Measurements from ENCODE around the gene CHST8. TPM values are rescaled to one million over a fixed set of nuclear protein-coding genes. Genes with fewer than 3 reads are reported as not detected.

CHST8 gene
- polyA plus RNA-seq, 1 donor, result 0.66 TPM

DNA sequence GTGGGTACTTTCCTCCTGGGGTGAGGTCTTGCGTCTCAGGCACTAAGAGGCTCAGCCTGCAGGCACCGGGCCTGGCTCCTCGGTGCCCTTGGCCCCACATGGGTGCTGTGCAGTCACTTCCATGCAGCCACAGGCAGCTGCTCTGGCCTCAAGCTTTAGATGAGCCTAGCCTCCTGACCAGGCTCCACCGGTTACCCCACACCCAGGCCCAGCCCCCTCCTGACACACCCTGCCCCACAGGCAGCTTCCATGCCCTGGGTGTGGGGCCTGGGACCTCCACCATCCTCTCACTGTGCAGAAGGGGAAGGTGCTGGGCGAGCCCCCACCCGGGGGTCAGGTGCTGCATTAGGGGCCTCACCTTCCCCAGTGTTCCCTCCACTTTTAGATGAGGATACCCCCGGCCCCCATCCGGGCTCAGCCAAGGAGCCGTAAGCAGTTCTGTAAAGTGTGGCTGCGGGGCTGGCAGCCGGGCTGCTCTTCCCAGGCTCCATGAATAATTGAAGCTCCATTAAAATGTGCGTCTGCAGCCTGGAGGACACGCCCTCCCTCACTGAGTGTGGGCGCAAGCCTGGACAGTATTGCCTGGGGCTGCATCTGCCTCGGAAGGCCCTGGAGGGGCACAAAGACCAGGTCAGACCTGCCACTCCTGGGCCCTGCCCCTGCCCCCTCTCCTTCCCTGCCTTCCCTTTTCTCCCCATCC is 102.4 kb downstream of the CHST8 start:
- Histone ChIP-seq H3K36me3 (ENCODE audit: control insufficient read depth, insufficient read depth, low read length) (no peaks in the 10 kb centered on the region), H3K27ac (ENCODE audit: low read length) (no peak overlapping the region), H3K4me3 (ENCODE audit: low read length) (no peak overlapping the region), H3K27me3 (ENCODE audit: control insufficient read depth, insufficient read depth, low read length) (no peaks in the 10 kb centered on the region), H3K4me1 (ENCODE audit: control insufficient read depth, insufficient read depth, low read length) (no peaks in the 10 kb centered on the region), H3K9me3 (ENCODE audit: control insufficient read depth, low read depth, low read length) (no peaks in the 10 kb centered on the region)
- no CpG with 5 or more reads among the region's 15 CpGs for WGBS (ENCODE audit: insufficient coverage, low lambda C conversion rate)
- no peak for DNase-seq

DNA sequence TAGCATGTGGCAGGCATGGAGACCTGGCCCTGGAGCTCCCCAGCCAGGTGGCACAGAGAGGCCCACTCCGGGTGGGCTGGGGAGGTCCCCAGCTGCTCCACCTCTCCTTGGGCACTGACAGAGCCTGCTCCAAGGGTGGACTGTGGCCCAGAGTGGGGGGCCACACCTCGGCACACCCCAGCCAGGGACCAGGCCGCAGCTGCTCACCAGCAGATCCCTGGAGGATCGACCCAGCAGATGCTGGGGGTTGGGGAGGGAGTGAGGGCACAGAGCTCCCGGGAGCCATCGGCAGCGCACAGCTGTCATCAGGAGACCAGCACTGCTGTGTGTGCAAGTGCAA is 102.9 kb downstream of the CHST8 start:
- H3K36me3 ChIP-seq (ENCODE audit: control insufficient read depth, insufficient read depth, low read length), result no peaks in the 10 kb centered on the region
- H3K27ac ChIP-seq (ENCODE audit: low read length), result no peak overlapping the region
- WGBS (ENCODE audit: insufficient coverage, low lambda C conversion rate), result no CpG with 5 or more reads among the region's 7 CpGs
- H3K4me3 ChIP-seq (ENCODE audit: low read length), result no peak overlapping the region
- H3K27me3 ChIP-seq (ENCODE audit: control insufficient read depth, insufficient read depth, low read length), result no peaks in the 10 kb centered on the region
- no peaks in the 10 kb centered on the region for H3K4me1 ChIP-seq (ENCODE audit: control insufficient read depth, insufficient read depth, low read length)
- no peaks in the 10 kb centered on the region for H3K9me3 ChIP-seq (ENCODE audit: control insufficient read depth, low read depth, low read length)
- DNase-seq, result no peak

DNA sequence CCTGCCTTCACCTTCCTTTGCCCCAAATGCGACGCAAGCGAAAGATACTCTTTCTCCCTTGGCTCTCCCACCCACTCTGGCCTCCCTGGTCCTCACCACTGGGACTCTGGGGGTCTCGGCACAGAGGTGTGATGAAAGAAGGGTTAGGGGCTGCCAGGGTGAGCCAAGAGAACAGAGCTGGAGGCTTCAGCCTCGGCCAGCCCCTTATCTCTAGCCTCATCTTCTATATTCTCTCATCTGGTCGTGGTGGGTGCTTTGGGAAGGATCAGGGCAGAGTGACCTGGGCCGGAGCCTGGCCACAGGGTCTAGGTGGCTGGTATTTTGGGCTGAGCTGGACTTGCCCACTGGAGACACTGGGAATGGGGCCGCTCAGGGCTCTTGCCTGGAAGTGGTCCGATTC is 103.8 kb downstream of the CHST8 start:
- no peaks in the 10 kb centered on the region for H3K36me3 ChIP-seq (ENCODE audit: control insufficient read depth, insufficient read depth, low read length)
- WGBS (ENCODE audit: insufficient coverage, low lambda C conversion rate), result no CpG with 5 or more reads among the region's 9 CpGs
- no peak overlapping the region for H3K27ac ChIP-seq (ENCODE audit: low read length)
- H3K27me3 ChIP-seq (ENCODE audit: control insufficient read depth, insufficient read depth, low read length), result no peaks in the 10 kb centered on the region
- no peak overlapping the region for H3K4me3 ChIP-seq (ENCODE audit: low read length)
- H3K9me3 ChIP-seq (ENCODE audit: control insufficient read depth, low read depth, low read length), result no peaks in the 10 kb centered on the region
- no peaks in the 10 kb centered on the region for H3K4me1 ChIP-seq (ENCODE audit: control insufficient read depth, insufficient read depth, low read length)
- no peak for DNase-seq

DNA sequence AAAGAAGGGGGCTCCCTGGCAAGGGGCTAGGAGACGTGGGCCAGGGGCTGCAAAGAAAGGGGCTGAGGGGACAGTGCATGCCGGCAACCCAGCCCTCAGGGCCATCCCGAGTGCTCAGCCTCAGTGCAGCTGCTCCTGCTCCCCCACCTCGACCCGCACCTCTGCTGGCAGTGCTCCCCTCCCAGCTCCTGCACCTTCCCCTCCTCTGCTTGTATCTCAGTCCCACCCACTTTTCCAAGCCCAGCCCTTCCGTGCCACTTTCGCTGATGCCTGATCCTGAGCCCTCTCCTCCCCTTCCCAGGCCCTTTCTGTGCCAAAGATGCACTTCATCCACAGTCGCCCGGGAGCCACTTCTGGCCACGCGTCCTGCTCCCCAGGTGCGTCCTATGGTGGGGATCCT is 105.0 kb downstream of the CHST8 start:
- Histone ChIP-seq H3K27ac (ENCODE audit: low read length) (no peak overlapping the region), H3K4me3 (ENCODE audit: low read length) (no peak overlapping the region), H3K27me3 (ENCODE audit: control insufficient read depth, insufficient read depth, low read length) (no peaks in the 10 kb centered on the region), H3K36me3 (ENCODE audit: control insufficient read depth, insufficient read depth, low read length) (no peaks in the 10 kb centered on the region), H3K4me1 (ENCODE audit: control insufficient read depth, insufficient read depth, low read length) (no peaks in the 10 kb centered on the region), H3K9me3 (ENCODE audit: control insufficient read depth, low read depth, low read length) (no peaks in the 10 kb centered on the region)
- no CpG with 5 or more reads among the region's 12 CpGs for WGBS (ENCODE audit: insufficient coverage, low lambda C conversion rate)
- no peak for DNase-seq

DNA sequence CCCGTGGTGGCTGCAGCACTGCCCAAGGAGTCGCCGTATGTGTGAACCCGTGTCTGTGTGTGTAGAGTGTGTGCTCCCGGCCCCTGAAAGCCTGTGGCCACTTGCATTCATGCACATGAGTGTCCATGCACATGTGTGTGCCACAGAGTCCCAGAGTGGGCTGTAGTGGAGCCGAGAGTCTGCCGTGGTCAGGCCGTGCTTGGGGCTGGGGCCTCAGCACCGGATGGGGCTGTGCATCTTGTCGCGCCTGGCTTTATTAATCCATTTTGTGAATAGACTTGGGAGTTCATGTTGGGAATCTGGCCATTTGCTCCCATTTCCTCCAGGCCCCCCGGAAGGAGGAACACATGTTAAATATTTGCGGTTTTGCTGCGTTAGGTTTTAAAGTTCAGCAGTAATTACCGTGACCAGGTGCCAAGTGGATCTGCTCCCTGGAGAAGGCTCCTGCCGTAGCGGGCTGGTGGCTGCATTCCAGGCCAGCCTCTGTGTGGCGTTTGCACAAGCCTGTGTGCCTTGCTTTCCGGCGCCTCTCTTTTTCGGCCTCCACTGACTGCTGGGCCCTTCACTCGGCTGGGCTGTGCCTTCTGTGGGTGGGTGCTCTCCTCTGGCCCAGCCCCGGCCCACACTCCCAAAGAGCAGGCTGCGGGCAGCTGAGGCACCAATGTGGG is 105.7 kb downstream of the CHST8 start:
- DNase-seq, result no peak

DNA sequence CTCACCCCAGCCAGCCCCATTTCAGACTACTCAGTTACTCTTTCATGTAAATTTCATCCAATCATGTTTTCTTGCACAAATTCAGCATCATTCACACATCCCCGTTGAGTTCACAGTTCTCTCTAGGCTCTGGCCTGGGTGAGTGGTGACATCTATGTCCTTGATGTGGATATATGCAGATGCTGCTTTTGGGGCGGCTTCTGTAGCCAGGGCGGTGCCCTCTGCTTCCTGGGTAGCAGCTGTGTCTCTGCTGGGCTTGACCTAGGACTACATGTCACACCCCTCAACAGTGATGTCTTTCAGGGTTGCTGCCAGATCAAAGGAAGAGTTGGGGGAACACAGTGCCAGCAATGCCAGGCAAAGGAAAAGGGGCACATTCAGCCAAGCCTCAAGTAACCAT is 106.4 kb downstream of the CHST8 start:
- Histone ChIP-seq H3K27me3 (ENCODE audit: control insufficient read depth, insufficient read depth, low read length) (no peaks in the 10 kb centered on the region), H3K9me3 (ENCODE audit: control insufficient read depth, low read depth, low read length) (no peaks in the 10 kb centered on the region), H3K36me3 (ENCODE audit: control insufficient read depth, insufficient read depth, low read length) (no peaks in the 10 kb centered on the region), H3K27ac (ENCODE audit: low read length) (no peak overlapping the region), H3K4me1 (ENCODE audit: control insufficient read depth, insufficient read depth, low read length) (no peaks in the 10 kb centered on the region), H3K4me3 (ENCODE audit: low read length) (no peak overlapping the region)
- no CpG with 5 or more reads among the region's 3 CpGs for WGBS (ENCODE audit: insufficient coverage, low lambda C conversion rate)
- no peak for DNase-seq

More for the DNA sequence above, 105.7 kb downstream of the CHST8 start:
- no peak overlapping the region for H3K4me3 ChIP-seq (ENCODE audit: low read length)
- no peak overlapping the region for H3K27ac ChIP-seq (ENCODE audit: low read length)
- WGBS (ENCODE audit: insufficient coverage, low lambda C conversion rate), result no CpG with 5 or more reads among the region's 24 CpGs
- no peaks in the 10 kb centered on the region for H3K4me1 ChIP-seq (ENCODE audit: control insufficient read depth, insufficient read depth, low read length)
- no peaks in the 10 kb centered on the region for H3K27me3 ChIP-seq (ENCODE audit: control insufficient read depth, insufficient read depth, low read length)
- H3K36me3 ChIP-seq (ENCODE audit: control insufficient read depth, insufficient read depth, low read length), result no peaks in the 10 kb centered on the region
- H3K9me3 ChIP-seq (ENCODE audit: control insufficient read depth, low read depth, low read length), result no peaks in the 10 kb centered on the region

DNA sequence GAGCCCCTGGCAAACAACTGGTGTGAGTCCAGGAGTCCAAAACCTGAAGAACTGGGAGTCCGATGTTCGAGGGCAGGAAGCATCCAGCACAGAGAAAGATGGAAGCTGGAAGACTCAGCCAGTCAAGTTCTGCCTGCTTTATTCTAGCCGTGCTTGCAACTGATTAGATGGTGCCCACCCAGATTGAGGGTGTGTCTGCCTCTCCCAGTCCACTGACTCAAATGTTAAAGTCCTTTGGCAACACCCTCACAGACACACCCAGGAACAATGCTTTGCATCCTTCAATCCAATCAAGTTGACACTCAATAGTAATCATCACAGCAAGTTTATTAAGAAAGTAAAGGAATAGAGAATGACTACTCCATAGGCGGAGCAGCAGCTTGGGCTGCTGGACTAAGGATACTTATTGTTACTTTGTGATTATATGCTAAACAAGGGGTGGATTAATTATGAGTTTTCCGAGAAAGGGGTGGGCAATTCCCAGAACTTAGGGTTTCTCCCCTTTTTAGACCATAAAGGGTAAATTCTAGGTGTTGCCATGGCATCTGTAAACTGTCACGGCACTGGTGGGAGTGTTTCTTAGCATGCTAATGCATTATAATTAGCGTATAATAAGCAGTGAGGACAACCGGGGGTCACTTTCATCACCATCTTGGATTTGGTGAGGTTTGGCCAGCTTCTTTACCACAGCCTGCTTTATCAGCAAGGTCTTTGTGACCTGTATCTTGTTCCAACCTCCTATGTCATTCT is 109.3 kb downstream of the CHST8 start:
- no peaks in the 10 kb centered on the region for H3K36me3 ChIP-seq (ENCODE audit: control insufficient read depth, insufficient read depth, low read length)
- DNase-seq, result no peak
- no peaks in the 10 kb centered on the region for H3K27me3 ChIP-seq (ENCODE audit: control insufficient read depth, insufficient read depth, low read length)
- no peaks in the 10 kb centered on the region for H3K9me3 ChIP-seq (ENCODE audit: control insufficient read depth, low read depth, low read length)
- no peaks in the 10 kb centered on the region for H3K4me1 ChIP-seq (ENCODE audit: control insufficient read depth, insufficient read depth, low read length)
- no peak overlapping the region for H3K27ac ChIP-seq (ENCODE audit: low read length)
- 100% methylated on average over 1 of the region's 8 CpGs for WGBS (ENCODE audit: insufficient coverage, low lambda C conversion rate)
- no peak overlapping the region for H3K4me3 ChIP-seq (ENCODE audit: low read length)

DNA sequence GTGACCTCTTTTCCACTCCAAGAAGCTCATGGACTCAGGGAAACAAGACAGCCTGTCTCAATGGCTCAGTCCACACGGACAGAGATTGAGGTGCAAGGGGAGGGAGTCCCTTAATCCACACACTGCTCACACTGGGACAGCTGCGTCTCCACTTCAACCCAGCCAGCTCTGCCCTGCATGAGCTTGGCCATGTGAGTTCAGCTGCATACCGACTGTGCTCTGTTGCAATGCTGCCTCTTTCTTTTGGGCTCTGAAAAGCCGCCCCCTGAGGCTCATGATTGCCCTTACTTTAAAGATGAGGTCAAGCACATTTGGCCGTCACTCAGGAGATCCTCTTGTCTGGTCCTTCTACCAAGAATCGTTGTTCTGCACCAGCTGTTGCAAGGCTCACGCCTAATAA is 110.1 kb downstream of the CHST8 start:
- Histone ChIP-seq H3K4me3 (ENCODE audit: low read length) (no peak overlapping the region), H3K27ac (ENCODE audit: low read length) (no peak overlapping the region), H3K36me3 (ENCODE audit: control insufficient read depth, insufficient read depth, low read length) (no peaks in the 10 kb centered on the region), H3K9me3 (ENCODE audit: control insufficient read depth, low read depth, low read length) (no peaks in the 10 kb centered on the region), H3K4me1 (ENCODE audit: control insufficient read depth, insufficient read depth, low read length) (no peaks in the 10 kb centered on the region), H3K27me3 (ENCODE audit: control insufficient read depth, insufficient read depth, low read length) (no peaks in the 10 kb centered on the region)
- DNase-seq, result no peak
- 80% methylated on average over 1 of the region's 7 CpGs for WGBS (ENCODE audit: insufficient coverage, low lambda C conversion rate)

DNA sequence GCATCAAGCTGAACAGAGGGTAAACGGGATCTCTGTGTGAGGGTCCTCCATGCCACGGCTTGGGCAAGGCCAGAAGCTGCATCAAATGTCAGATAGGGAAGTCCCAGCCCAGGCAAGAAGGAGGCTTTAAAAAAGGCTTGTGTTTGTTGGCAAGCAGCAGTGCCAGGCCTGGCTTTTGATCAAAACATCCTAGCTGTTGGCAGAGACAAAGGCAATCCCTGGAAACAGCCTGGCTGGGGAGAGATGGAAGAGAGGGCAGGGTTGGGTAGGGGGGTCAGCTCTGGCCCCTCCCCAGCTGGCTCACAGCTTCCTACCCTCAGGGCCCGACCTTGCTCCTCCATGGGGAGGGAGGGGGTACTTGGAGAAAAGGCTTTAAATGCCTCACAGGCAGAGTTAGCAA is 113.2 kb downstream of the CHST8 start:
- Histone ChIP-seq H3K4me1 (ENCODE audit: control insufficient read depth, insufficient read depth, low read length) (no peaks in the 10 kb centered on the region), H3K9me3 (ENCODE audit: control insufficient read depth, low read depth, low read length) (no peaks in the 10 kb centered on the region), H3K36me3 (ENCODE audit: control insufficient read depth, insufficient read depth, low read length) (no peaks in the 10 kb centered on the region), H3K27me3 (ENCODE audit: control insufficient read depth, insufficient read depth, low read length) (no peaks in the 10 kb centered on the region), H3K27ac (ENCODE audit: low read length) (no peak overlapping the region), H3K4me3 (ENCODE audit: low read length) (no peak overlapping the region)
- no CpG with 5 or more reads among the region's 3 CpGs for WGBS (ENCODE audit: insufficient coverage, low lambda C conversion rate)
- no peak for DNase-seq

DNA sequence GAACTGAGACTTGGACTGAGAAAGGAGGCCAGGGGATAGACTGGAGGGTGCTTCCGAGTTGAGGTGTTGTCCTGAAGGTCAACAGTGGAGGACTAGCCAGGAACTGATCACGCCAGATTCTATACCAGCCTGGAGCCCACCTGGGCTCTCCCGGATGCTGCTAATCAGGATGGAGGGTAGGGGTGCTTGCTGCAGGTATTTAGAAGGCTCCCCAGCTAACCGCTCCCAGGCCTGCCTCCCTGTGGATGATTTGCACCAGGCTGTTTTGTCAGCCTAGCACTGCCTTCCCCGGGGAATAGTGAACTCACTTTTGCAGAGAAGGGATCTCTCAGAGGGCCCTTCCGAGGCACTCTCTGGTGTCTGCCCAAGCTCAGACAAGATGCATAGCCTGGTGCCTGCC is 114.4 kb downstream of the CHST8 start:
- H3K4me1 ChIP-seq (ENCODE audit: control insufficient read depth, insufficient read depth, low read length), result no peaks in the 10 kb centered on the region
- no peak overlapping the region for H3K4me3 ChIP-seq (ENCODE audit: low read length)
- no peaks in the 10 kb centered on the region for H3K36me3 ChIP-seq (ENCODE audit: control insufficient read depth, insufficient read depth, low read length)
- H3K27ac ChIP-seq (ENCODE audit: low read length), result no peak overlapping the region
- DNase-seq, result no peak
- no CpG with 5 or more reads among the region's 6 CpGs for WGBS (ENCODE audit: insufficient coverage, low lambda C conversion rate)
- H3K27me3 ChIP-seq (ENCODE audit: control insufficient read depth, insufficient read depth, low read length), result no peaks in the 10 kb centered on the region
- no peaks in the 10 kb centered on the region for H3K9me3 ChIP-seq (ENCODE audit: control insufficient read depth, low read depth, low read length)

All from large intestine (tissue), 3 donors.